Astrocyte (in vitro differentiated cells and primary cell): Measurements from ENCODE around the gene PPP1R3E.

Experiments
- EZH2 ChIP-seq: IDR thresholded peaks from 2 replicates; pipeline ENCODE4 v1.6.1; 2012; ENCODE audit warnings: mild to moderate bottlenecking, low read length, inconsistent platforms; ENCODE audit not compliant: insufficient read depth
- TF ChIP-seq, protein P1 (sequence below): IDR thresholded peaks from 2 replicates; pipeline ENCODE4 v1.5.1; 2011; ENCODE audit warnings: low read depth, mild to moderate bottlenecking, inconsistent platforms, low read length, moderate library complexity; ENCODE audit not compliant: insufficient read depth

DNA sequence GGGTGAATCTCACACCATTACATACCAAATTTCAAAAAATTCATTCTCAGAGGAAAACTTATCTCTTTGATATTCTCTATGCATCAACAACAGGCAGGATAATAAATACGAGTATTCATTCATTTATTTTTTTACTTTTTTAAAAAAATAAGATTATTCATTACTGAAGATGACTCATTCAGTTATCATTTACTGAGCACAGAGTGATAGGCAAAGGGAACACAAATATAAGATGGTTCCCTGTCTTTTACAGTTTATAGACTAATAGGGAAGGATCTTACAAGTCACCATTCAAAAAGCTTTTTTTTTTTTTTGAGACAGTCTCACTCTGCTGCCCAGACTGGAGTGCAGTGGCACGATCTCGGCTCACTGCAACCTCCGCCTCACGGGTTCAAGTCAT lies 13.6 kb upstream of the PPP1R3E start:
- TF ChIP-seq, protein P1, sequence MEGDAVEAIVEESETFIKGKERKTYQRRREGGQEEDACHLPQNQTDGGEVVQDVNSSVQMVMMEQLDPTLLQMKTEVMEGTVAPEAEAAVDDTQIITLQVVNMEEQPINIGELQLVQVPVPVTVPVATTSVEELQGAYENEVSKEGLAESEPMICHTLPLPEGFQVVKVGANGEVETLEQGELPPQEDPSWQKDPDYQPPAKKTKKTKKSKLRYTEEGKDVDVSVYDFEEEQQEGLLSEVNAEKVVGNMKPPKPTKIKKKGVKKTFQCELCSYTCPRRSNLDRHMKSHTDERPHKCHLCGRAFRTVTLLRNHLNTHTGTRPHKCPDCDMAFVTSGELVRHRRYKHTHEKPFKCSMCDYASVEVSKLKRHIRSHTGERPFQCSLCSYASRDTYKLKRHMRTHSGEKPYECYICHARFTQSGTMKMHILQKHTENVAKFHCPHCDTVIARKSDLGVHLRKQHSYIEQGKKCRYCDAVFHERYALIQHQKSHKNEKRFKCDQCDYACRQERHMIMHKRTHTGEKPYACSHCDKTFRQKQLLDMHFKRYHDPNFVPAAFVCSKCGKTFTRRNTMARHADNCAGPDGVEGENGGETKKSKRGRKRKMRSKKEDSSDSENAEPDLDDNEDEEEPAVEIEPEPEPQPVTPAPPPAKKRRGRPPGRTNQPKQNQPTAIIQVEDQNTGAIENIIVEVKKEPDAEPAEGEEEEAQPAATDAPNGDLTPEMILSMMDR = no peak
- TF ChIP-seq EZH2 = no peak
